KBM-7 (cell line): Measurements from ENCODE around the gene CALM1.

Experiments used
- DNase-seq: peaks from one replicate; pipeline ENCODE4 v3.0.0-alpha.2; 2015
- in situ Hi-C: fragments of 300-500 bp; cut with MboI; formaldehyde crosslinking; loops from 2 replicates; pipeline ENCODE4 v1.14.3; 2020; ENCODE audit warnings: low sequenced_read_pairs, low pct_unique_long_range_greater_than_20kb, mixed read lengths

CALM1 gene

DNA sequence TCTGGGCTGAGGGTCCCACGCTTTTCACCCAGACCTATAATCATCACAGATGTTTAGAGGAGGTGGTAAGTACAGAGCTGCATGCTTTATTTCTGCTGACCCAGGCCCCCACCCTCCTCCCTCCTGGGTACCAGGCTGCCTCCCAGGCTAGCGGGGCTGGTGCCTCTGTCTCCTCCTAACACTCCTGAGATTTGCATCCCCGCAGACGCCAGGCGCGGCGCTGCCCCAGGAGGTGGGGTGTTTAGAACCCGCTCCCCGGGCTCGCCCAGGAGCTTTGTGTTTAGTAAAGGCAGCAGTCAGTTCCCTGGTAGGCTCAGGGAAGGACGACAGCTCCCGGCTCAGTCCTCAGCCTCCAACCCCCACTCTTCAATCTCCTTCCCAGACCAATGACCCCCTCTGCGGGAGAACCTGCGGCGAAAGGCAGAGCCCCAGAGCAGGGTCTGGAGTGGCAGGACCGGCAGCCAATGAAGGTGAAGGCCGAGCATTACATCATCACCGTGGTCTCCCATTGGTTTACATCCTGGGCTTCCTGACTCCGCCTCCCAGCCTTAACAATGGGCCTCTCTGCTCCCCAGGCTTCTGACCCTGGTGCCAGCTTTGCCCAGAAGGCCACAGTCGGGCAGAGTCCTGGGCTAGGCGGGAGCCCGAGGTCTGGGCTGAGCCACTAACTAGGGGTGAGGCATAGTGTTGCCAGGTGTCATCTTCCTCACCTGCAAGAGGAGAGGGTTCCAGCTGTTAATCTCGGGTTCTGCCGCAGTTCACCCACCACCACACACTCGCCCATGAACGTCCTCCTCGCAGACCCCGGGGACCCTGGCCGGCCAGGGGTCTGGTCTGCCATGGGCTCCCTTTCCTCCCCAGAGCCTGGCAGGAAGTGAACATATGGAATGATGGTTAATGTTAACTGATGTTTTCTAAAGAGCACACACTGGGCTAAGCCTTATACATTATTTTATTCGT is 57.5 kb downstream of the CALM1 start:
- in situ Hi-C loops = no loop called here
- DNase-seq = no peak

- in situ Hi-C loops = no loop called here
- no peak for DNase-seq
Observed at GRCh38 chr14:90455100-90455571, 58.3 kb downstream of the CALM1 start.

DNA sequence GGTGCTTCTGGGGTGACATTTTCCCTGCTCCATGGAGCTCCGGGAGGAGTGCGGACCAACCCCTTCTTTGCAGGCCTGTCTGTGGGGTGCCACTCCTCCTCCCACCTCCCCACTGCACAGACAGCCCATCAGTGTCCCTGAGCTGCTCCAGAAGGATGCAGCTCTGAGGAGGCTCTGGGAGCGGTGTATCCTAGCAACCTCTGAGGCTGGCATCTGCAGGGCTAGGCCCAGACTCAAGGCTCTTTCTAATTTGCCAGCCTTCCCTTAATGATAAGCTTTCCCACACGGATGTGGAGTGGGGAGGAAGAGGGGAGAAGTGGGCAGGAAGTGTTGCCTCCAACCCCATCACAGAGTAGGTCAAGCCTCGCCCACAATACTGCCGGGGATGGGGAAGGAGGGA is 59.7 kb downstream of the CALM1 start:
- in situ Hi-C loops = no loop called here
- no peak for DNase-seq

DNA sequence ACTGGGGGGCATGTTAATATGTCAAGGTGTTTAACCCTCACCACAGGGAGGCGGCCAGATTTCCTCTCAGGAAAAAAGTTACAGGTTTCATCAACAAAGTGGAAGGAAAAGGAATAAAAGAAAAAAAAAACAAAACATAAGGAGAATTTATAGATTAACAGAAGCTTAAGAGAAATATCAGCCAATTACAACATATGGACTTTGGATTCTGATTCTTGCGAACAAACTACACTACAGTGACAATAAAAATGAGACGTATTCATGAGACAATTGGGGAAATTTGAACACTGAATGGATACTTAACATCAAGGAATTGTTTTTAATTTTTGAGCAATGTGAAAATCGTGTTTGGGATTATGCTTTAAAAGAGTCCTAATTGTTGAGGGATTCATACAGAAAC is 60.4 kb downstream of the CALM1 start:
- DNase-seq = no peak
- in situ Hi-C loops = no loop called here
